Esophagus squamous epithelium (tissue), 5 donors: ENCODE measurements around the gene TAF11. TPM values are rescaled to one million over a fixed set of nuclear protein-coding genes. Genes with fewer than 3 reads are reported as not detected.
"Not testable (repeated sequence)": the region's sequence is repeated elsewhere in the genome, so short reads cannot be mapped to it uniquely, and the experiment has no call there.

Source experiments
- DNase-seq: peaks from one replicate; lab custom pipeline; 2025; lab: John Stamatoyannopoulos, UW
- H3K27ac ChIP-seq, 4 donors: fragments of 200-600 bp; sonication (generic); one replicate each; pipeline ENCODE4 v1.5.1; 2016 to 2019; ENCODE audit warnings: mild to moderate bottlenecking in 1 of 4
- H3K27me3 ChIP-seq, 4 donors: fragments of 200-600 bp; sonication (generic); 1 replicate in 3 of 4; 2 replicates in 1 of 4; pipeline versions ENCODE4 v1.5.1 to v1.6.0; 2017 to 2021; ENCODE audit warnings: antibody characterized with exemption in 1 of 4
- H3K36me3 ChIP-seq, 3 donors: fragments of 200-600 bp; sonication (generic); one replicate each; pipeline ENCODE4 v1.5.1; 2016 to 2019
- H3K4me1 ChIP-seq, 3 donors: fragments of 200-600 bp; sonication (generic); one replicate each; pipeline ENCODE4 v1.5.1; 2017 to 2019
- H3K4me3 ChIP-seq, 4 donors: fragments of 200-600 bp; sonication (generic); 1 replicate in 3 of 4; 2 replicates in 1 of 4; pipeline ENCODE4 v1.5.1; 2016 to 2019; ENCODE audit warnings: mild to moderate bottlenecking in 2 of 4, moderate library complexity in 1 of 4
- H3K9me3 ChIP-seq, 3 donors: fragments of 200-600 bp; sonication (generic); one replicate each; pipeline ENCODE4 v1.5.1; 2016 to 2019
- CTCF ChIP-seq, 6 experiments: fragments of 450-650 bp in 4 of 6; fragments of 200-600 bp in 2 of 6; sonication (generic) in 2 of 6; IDR thresholded peaks; one replicate each; pipeline ENCODE4 v1.5.1; 2016 to 2019; ENCODE audit warnings: antibody characterized with exemption in 6 of 6, mild to moderate bottlenecking in 4 of 6, moderate library complexity in 4 of 6
- POLR2A ChIP-seq, 4 donors: fragments of 450-650 bp; IDR thresholded peaks; one replicate each; pipeline ENCODE4 v1.6.1; 2017; ENCODE audit warnings: antibody characterized with exemption in 4 of 4, mild to moderate bottlenecking in 4 of 4, moderate library complexity in 3 of 4
- WGBS, 2 donors: methylation state at CpG; one replicate each; pipeline ENCODE4 v1.1.5; 2018; 5-methylcytosine and 5-hydroxymethylcytosine counted together
- intact Hi-C: fragments of 100-400 bp; cut with DNase I; formaldehyde crosslinking; loops from one replicate; pipeline ENCODE4 v1.15.0; 2022
- total RNA-seq, 4 donors: library from RNA; depleted of rRNA; stranded (reverse); fragments of >200 nt; gene quantifications; one replicate each; pipeline ENCODE4 v1.1.0, GENCODE V29; 2016
- donor health status: DM: yes; HTN: yes; CAD: no.

TAF11 gene
- total RNA-seq, 4 donors from 2014 or later = 8.4 to 21.2 (median 18.8) TPM

GRCh38 chr6:34858681-34859080 is 29.2 kb downstream of the TAF11 start:
- Histone ChIP-seq H3K36me3 (peaks cover 0 to 89% (median 23%) of the 10 kb centered on the region in 3 donors), H3K27me3 (no peaks in the 10 kb centered on the region), H3K4me1 (no peaks in the 10 kb centered on the region), H3K27ac (no peak overlapping the region), H3K9me3 (no peaks in the 10 kb centered on the region), H3K4me3 (no peak overlapping the region)
- 84 to 95% methylated on average over 3 to 4 of the region's 7 CpGs for WGBS, 2 donors
- DNase-seq = no peak
- TF ChIP-seq CTCF (IDR thresholded peaks at IDR 0.05) (no peak), POLR2A (IDR thresholded peaks at IDR 0.05) (no peak)
- intact Hi-C loops = no loop called here

- no peak overlapping the region for H3K4me3 ChIP-seq
- H3K4me1 ChIP-seq = no peaks in the 10 kb centered on the region
- no peak for DNase-seq
- WGBS, 2 donors = 86% methylated on average over 7 of the region's 7 CpGs
- TF ChIP-seq POLR2A (IDR thresholded peaks at IDR 0.05) = no peak
- no peak for TF ChIP-seq CTCF (IDR thresholded peaks at IDR 0.05)
- no peaks in the 10 kb centered on the region for H3K9me3 ChIP-seq
- intact Hi-C loops = no loop called here
- no peak overlapping the region for H3K27ac ChIP-seq
- no peaks in the 10 kb centered on the region for H3K27me3 ChIP-seq
- peaks cover 0 to 83% (median 23%) of the 10 kb centered on the region in 3 donors for H3K36me3 ChIP-seq
Observed at GRCh38 chr6:34855463-34855862, 32.4 kb downstream of the TAF11 start.

GRCh38 chr6:34852406-34853085 is 35.3 kb downstream of the TAF11 start:
- Histone ChIP-seq H3K4me1 (no peaks in the 10 kb centered on the region), H3K4me3 (no peak overlapping the region), H3K9me3 (no peaks in the 10 kb centered on the region), H3K27me3 (no peaks in the 10 kb centered on the region), H3K27ac (no peak overlapping the region), H3K36me3 (peaks cover 0 to 54% (median 12%) of the 10 kb centered on the region in 3 donors)
- WGBS, 2 donors = 83 to 85% methylated on average over 3 to 4 of the region's 4 CpGs
- intact Hi-C loops = no loop called here
- no peak for DNase-seq
- no peak for TF ChIP-seq CTCF (IDR thresholded peaks at IDR 0.05)

GRCh38 chr6:34851361-34851760 is 36.5 kb downstream of the TAF11 start:
- DNase-seq = no peak
- WGBS, 2 donors = no CpG with 5 or more reads among the region's 1 CpG
- no peaks in the 10 kb centered on the region for H3K4me1 ChIP-seq
- no peak overlapping the region for H3K4me3 ChIP-seq
- no peak overlapping the region for H3K27ac ChIP-seq
- peaks cover 0 to 42% (median 4%) of the 10 kb centered on the region in 3 donors for H3K36me3 ChIP-seq
- intact Hi-C loops = no loop called here
- H3K9me3 ChIP-seq = no peaks in the 10 kb centered on the region
- no peaks in the 10 kb centered on the region for H3K27me3 ChIP-seq
- TF ChIP-seq CTCF (IDR thresholded peaks at IDR 0.05) = no peak
- no peak for TF ChIP-seq POLR2A (IDR thresholded peaks at IDR 0.05)

- H3K4me1 ChIP-seq, H3K4me3 ChIP-seq, DNase-seq, H3K27ac ChIP-seq, H3K27me3 ChIP-seq, H3K9me3 ChIP-seq, intact Hi-C loops: not testable (repeated sequence)
- WGBS, 2 donors = 90 to 96% methylated on average over 6 of the region's 6 CpGs
- H3K36me3 ChIP-seq = peaks cover 0 to 43% (median 0%) of the 10 kb centered on the region in 3 donors
Observed at GRCh38 chr6:34849066-34849465, 38.8 kb downstream of the TAF11 start.
